GM18505 (cell line): ENCODE data around the gene TRIM29.

Experiments
- ATAC-seq: cut with Tn5 transposase; IDR thresholded peaks from one replicate; pipeline ENCODE4 v1.9.1; 2021; ENCODE audit not compliant: unreplicated experiment
- POLR2A ChIP-seq: IDR thresholded peaks from 4 replicates; pipeline ENCODE4 v1.6.1; 2011; ENCODE audit warnings: borderline replicate concordance; ENCODE audit not compliant: insufficient read depth, insufficient read length; ENCODE audit errors: extremely low read depth

Gene TRIM29, protein sequence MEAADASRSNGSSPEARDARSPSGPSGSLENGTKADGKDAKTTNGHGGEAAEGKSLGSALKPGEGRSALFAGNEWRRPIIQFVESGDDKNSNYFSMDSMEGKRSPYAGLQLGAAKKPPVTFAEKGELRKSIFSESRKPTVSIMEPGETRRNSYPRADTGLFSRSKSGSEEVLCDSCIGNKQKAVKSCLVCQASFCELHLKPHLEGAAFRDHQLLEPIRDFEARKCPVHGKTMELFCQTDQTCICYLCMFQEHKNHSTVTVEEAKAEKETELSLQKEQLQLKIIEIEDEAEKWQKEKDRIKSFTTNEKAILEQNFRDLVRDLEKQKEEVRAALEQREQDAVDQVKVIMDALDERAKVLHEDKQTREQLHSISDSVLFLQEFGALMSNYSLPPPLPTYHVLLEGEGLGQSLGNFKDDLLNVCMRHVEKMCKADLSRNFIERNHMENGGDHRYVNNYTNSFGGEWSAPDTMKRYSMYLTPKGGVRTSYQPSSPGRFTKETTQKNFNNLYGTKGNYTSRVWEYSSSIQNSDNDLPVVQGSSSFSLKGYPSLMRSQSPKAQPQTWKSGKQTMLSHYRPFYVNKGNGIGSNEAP

DNA sequence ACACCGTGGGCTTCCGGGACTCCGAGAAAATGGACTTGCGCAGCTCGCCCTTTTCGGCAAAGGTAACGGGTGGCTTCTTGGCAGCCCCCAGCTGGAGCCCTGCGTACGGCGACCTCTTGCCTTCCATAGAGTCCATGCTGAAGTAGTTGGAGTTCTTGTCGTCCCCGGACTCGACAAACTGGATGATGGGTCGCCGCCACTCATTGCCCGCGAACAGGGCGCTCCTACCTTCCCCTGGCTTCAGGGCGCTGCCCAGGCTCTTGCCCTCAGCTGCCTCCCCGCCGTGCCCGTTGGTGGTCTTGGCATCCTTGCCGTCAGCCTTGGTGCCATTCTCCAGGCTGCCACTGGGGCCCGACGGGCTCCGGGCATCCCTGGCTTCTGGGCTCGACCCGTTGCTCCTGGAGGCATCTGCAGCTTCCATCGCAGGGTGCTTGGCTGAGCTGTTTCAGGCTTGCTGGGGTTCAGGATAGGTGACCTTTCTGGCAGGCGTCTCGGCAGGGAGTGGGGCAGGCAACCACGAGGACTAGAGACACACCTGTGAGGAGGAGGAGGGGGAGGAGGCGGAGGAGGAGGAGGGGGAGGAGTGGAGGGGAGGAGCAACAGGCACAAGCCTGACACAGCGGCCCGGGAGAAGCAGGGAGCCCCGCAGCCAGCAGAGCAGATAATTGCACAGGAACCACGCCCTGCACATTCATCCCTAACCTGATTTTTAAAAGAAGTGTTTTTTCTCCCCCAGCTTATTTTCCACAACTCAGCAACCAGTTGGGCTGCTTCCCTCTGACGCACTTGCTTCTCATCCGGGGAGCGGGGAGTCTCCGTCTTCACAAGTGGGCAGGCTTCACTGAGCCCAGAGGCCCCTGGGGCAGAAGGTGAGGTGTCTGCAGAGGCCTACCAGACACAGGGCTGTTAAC, at the start of gene TRIM29:
Gene TRIM29, minus strand, starts transcription at position 503 of the 911 bp plus-strand sequence. Its CDS starts 82 bp downstream, at position 421.
- no peak for ATAC-seq
- TF ChIP-seq POLR2A: no peak

DNA sequence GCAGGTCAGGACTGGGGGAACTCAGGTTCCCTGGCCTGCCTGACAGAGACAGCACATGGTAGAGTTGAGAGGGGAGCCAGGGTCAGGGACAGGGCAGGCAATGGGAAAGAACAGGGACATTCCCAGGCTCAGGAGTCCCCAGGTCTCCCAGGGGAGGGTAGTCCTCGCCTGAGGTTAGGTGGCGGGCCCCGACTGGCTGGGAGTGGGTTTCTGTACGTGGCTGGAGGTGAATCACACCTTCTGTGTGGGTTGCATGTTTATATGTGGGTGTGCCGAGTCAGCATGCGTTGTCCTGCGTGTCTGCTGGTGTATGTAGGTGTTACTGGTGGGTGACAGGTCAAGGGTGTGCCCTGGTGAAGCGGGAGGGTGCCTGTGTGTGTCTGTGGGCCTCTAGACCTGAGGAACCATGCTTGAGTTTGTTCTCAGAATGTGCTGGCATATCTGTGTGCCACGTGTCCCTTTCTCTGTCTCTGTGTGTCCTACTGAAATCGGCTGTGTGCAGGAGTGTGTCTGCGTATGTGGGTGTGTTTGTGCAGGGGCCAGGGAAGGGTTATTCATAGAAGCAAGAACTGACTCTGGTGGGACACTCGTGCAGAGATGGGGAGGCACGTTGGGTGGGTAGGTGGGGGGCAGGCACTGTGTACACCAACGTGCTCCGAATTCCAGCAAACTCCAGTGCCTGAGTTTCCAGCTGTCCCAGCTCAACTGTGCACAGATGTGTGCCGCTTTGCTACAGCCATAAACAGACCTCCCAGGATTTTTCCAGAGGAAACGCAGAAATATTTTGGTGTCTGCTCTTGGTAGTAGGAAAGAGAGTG, 49.1 kb upstream of the TRIM29 start:
- no peak for ATAC-seq
- TF ChIP-seq POLR2A: no peak

DNA sequence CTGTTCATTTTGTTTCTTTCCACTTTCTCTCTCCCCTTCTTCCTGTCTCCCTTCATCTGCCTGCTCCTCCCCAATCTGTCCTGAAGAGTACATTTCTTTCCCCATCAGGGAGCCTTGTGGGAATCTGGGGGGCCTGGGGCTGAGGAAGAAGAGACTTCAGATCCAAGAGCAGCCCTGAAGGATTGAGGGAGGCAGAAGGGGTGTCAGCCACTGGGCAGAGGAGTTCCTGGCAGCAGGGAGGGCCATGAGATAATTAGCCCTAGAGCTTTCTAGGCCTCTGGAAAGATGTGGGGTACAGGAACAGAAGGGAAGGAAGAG, 48.5 kb upstream of the TRIM29 start:
- ATAC-seq: no peak
- TF ChIP-seq POLR2A: no peak

DNA sequence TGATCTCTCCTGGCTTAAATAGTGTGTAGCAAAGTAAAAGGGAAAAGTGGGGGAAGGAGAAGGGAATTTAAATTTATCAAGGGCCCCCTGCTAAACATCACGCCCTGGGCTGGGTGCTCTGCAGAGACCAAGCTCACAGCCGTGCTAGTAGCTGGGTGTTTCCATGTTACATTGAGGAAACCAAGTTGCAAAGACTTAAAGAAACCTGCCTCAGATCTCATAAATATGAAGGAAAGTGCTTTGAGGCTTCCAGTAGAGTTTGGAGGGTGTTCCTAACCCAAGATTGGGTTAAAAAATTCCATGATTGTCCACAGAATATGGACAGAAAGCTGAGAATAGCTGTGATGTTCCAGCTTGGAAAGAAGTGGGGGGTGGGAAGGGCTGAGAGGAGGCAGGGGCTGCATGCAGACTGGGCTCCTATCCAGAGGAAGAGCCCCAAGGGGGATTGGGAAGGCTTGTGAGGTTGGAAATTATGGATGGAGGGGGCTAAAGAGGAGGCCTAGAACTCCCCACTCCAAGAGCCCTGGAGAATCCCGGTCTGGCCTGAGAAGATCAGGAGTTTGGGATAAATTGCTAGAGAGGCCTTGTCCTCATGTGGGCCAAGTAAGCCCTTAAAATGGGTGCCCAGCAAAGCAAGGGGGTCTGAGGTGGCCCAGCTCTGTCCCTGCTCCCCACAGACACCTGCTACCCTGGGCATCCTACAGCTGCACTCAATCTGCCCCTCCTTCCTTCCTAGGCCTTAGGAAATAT, 48.0 kb upstream of the TRIM29 start:
- TF ChIP-seq POLR2A: no peak

DNA sequence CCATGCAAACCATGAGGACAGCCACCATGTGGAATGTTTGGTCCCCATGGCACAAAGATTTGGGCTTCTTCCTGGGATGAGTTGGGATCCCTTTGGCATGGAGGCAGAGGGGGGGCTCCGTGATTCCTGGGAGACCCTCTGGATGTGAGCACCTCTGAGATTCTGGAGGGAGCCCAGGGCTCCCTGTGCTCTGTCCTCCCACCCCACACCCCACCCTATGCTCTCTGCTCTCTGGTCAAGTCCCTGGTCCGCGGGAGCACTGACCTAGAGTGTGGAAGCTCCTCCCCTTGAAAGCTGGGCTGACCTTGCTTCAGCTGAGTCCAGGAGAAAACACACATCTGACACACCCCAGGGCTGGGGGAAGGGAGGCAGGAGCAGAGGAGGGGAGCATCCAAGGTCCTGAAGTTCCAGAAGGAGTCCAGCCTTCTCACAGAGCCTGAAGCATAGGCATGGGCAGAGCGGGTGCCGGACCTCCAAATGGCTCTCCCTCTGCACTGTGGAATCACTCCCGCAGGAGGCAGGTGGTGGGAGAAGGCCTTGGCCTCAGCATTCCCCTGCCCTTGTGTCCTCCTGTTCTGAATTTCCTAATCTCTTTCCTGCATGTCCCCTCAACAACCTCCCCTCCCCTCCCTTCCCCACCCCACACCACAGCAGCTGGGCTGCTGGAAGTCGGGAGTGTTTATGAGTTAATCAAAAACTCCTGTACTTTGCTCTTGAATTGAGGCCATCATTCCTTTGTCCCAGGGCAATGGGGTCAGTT, 47.2 kb upstream of the TRIM29 start:
- ATAC-seq: no peak
- no peak for TF ChIP-seq POLR2A

More for the DNA sequence above, 48.0 kb upstream of the TRIM29 start:
- no peak for ATAC-seq

DNA sequence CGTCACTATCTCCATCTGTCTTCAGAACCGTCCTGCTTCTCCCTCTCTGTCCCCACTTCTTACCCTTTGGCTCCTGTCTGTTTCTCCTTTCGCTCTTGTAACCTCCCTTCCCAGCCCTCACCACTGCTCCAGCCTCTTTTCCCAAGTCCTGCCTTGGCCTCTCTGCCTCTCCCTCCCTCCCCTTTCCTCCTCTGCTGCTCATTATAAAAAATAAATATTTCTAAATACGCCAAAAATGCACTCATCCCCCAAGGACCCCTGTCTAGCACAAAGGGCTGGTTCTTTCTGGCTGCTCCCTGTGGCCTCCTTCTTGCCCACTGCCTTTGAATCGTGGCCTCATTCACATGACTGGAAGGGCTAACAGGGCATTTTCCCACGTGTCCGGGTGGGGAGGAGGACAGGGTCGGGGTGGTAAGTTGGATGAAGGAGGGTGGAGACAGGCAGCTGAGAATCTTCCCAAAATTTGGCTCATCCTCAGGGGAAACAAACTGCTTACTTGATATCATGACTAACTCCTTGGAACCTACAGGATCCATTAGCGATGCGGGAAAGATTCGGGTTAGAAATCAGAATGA, 46.5 kb upstream of the TRIM29 start:
- no peak for TF ChIP-seq POLR2A
- no peak for ATAC-seq

DNA sequence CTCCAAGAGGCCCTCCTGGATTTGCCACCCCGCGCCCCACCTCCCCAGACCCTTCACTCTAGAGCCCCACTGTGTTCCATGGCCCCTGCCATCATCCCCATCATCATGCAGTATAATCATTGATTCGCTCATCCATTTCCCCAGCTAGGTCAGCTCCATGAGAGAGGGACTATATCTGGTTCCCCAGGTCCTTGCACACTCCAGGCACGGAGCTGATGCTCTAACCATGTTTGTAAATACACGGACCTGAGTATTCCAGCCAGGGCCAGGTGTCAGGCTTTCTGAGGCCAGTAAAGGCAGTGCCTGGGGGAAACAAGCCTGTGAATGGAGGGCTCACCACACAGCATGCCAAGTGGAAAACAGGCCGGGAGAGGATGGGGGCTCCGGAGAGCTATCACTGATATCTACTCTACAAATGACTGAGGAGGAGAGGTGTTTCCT, 45.8 kb upstream of the TRIM29 start:
- TF ChIP-seq POLR2A: no peak
- ATAC-seq: no peak

DNA sequence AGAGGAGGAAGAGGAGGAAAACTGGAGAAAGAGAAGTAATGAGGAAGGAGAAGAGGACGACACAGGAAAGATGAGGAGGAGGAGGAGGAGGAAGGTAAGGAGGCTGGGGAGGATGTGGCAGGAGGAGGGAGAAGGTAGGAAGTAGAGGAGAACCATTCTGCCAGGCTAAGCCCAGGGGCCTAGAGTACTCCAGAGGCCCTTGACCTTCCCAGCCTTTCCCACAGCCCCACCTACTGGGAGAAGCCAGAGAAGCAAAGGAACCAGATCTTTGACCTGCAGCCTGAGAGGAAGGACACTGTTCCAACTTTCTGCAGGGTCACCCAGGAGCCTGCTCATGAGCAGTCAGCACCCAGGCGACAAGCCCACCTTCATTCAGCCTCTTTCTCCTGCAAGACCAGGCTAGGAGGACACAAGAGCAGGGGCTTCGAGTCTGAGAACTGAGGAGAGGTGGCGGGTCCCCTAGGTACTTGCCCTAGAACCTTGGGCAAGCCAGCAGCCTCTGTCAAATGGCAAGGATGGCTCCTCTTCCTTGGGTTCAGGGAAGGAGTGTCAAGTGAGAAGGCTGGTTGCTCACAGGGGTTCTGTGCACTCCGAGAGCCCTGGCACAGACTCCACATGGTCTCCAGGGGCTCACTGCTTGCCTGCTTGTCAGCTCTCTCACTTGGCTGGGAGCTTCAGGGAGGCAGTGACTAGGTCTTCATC, 45.0 kb upstream of the TRIM29 start:
- ATAC-seq: no peak
- no peak for TF ChIP-seq POLR2A

DNA sequence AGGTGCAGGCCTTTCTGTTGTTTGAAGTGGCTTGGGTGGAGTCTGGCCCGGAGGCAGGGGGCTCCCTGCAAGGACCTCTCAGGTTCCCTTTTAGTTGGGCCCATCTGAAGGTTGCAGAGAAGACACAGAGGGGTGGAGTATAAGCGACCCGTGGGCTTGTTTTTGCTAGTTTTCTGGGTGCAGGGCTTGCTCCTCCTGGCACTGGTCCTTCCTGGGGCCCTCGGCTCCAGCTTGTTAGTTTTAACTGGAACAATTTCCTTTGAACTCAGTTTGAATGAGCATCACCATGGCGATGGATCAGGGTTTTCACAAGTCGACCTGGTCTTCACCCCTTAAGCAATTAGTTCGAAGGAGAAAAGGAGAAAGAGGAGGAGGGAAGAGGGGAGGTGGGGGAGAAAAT, 44.5 kb upstream of the TRIM29 start:
- no peak for ATAC-seq
- TF ChIP-seq POLR2A: no peak

DNA sequence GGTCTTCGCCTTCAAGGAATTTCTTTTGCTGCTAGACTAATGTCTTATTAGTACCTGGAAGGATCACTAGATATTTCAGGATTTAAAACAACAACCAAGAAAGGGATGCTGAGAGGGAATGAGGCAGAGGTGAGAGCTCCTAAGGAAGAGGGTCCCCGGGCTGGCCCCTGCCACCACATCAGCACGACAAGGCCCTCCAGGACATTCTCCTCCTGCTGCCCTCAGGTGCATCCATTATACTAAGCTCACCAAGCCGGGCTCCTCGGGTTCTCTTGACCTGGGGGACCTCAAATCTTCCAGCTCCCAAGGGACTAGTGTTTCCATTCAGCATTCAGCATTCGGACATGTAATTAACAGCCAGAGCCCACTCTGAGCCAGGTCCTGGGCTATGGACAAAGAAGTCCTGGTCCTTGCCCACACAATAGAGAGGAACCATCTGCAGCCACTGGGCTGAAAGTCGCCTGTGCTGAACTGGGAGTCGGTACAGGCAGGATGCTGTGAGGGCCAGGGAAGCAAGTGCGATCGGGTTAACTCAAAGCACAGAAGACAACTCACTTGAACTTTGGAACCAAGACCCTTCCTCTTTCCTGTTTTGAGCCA, 43.6 kb upstream of the TRIM29 start:
- no peak for TF ChIP-seq POLR2A

More for the DNA sequence above, 43.6 kb upstream of the TRIM29 start:
- ATAC-seq: no peak
